Measurements from ENCODE around the gene BCOR. TPM values are rescaled to one million over a fixed set of nuclear protein-coding genes. Genes with fewer than 3 reads are reported as not detected.
A peak's percentile ranks its signal among the peaks of the same experiment; 100 is the strongest.

BCOR gene
- total and polyA plus RNA-seq, 2 of the 13 experiments (the other 11 are each of a cell fraction or from before 2014, with no cell fraction given), result 14.3 to 15.2 TPM

DNA sequence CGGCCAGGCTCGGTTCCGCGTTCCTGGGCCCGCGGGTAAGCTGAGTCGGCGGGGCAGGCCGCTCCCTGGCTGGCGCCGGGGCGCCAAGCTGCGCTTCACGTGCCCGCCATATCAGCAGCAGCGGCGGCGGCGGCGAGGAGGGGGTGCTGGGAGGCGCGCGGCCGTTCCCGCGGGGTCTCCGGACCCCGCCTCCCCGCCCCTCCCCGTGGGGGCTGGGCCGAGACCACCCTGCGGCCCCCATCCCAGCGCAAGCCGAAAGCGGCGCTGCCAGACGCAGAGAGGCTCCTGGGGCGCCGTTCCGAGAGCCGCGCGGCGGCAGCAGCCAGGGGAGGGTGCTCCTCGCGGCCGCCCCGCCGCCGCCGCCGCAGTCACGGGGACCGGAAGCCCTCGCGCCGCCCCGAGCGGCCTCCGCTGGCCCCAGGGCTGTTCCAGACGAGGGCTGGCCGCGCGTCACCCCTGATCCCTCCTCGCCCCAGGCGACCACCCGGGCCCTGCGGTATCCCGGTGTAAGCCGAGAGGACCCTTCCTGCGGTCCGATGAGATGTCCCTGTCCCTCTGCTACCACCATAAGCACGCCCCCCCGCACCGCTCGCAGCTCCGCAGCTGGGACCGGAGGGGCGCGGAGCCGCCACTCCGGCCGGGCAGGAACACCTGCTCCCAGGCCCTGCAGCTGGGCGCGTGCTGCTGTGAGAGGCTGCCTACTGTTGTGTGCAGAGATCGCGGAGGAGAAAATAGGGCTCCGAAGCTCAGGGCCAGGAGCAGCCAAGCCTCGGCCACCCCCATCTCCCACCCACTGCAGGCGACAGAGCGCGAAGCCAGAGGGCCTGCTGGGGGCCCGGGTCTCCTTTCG lies 7.5 kb upstream of the BCOR start (continued):
- TF ChIP-seq, protein P1, sequence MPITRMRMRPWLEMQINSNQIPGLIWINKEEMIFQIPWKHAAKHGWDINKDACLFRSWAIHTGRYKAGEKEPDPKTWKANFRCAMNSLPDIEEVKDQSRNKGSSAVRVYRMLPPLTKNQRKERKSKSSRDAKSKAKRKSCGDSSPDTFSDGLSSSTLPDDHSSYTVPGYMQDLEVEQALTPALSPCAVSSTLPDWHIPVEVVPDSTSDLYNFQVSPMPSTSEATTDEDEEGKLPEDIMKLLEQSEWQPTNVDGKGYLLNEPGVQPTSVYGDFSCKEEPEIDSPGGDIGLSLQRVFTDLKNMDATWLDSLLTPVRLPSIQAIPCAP (CRISPR knock-in tag; IDR thresholded peaks at IDR 0.05; ENCODE audit: low read depth), result no peak
- TF ChIP-seq TBX2 (CRISPR knock-in tag; IDR thresholded peaks at IDR 0.05; ENCODE audit: borderline replicate concordance), result no peak
- TF ChIP-seq AGO2 (optimal IDR thresholded peaks at IDR 0.05; ENCODE audit: low read depth, low read length), result peak; percentile 73
- no peak for TF ChIP-seq BHLHE40 (IDR thresholded peaks at IDR 0.05; ENCODE audit: low read length)
- TF ChIP-seq MZF1 (CRISPR knock-in tag; IDR thresholded peaks at IDR 0.05; ENCODE audit: borderline replicate concordance), result no peak
- no peak for TF ChIP-seq JUN (CRISPR knock-in tag; IDR thresholded peaks at IDR 0.05)
- TF ChIP-seq CREM (IDR thresholded peaks at IDR 0.05), result no peak
- no peak for TF ChIP-seq CREM (CRISPR knock-in tag; IDR thresholded peaks at IDR 0.05)
- TF ChIP-seq ZNF780A (CRISPR knock-in tag; IDR thresholded peaks at IDR 0.05), result no peak
- no peak for TF ChIP-seq ZFP90 (CRISPR knock-in tag; IDR thresholded peaks at IDR 0.05; ENCODE audit: borderline replicate concordance)
- no peak for TF ChIP-seq ZNF260 (CRISPR knock-in tag; IDR thresholded peaks at IDR 0.05; ENCODE audit: borderline replicate concordance, low read depth)
- TF ChIP-seq THYN1 (CRISPR knock-in tag; IDR thresholded peaks at IDR 0.05; ENCODE audit: borderline replicate concordance, low read depth), result no peak
- no peak for TF ChIP-seq ZNF33B (CRISPR knock-in tag; IDR thresholded peaks at IDR 0.05)
- TF ChIP-seq HIVEP1 (CRISPR knock-in tag; IDR thresholded peaks at IDR 0.05), result no peak
- no peak for TF ChIP-seq KLF16 (CRISPR knock-in tag; IDR thresholded peaks at IDR 0.05)
- no peak for TF ChIP-seq PCBP1 (IDR thresholded peaks at IDR 0.05; ENCODE audit: borderline replicate concordance, low read depth, low read length)
- no peak for TF ChIP-seq XBP1 (CRISPR knock-in tag; IDR thresholded peaks at IDR 0.05)
